GM21390 (cell line): ENCODE data around the gene SOST.
A peak's percentile ranks its signal among the peaks of the same experiment; 100 is the strongest.
"Not testable (repeated sequence)": the region's sequence is repeated elsewhere in the genome, so short reads cannot be mapped to it uniquely, and the experiment has no call there.

Experiments used
- ATAC-seq: cut with Tn5 transposase; IDR thresholded peaks from one replicate; pipeline ENCODE4 v1.9.1; 2021; ENCODE audit not compliant: unreplicated experiment

The SOST gene

DNA sequence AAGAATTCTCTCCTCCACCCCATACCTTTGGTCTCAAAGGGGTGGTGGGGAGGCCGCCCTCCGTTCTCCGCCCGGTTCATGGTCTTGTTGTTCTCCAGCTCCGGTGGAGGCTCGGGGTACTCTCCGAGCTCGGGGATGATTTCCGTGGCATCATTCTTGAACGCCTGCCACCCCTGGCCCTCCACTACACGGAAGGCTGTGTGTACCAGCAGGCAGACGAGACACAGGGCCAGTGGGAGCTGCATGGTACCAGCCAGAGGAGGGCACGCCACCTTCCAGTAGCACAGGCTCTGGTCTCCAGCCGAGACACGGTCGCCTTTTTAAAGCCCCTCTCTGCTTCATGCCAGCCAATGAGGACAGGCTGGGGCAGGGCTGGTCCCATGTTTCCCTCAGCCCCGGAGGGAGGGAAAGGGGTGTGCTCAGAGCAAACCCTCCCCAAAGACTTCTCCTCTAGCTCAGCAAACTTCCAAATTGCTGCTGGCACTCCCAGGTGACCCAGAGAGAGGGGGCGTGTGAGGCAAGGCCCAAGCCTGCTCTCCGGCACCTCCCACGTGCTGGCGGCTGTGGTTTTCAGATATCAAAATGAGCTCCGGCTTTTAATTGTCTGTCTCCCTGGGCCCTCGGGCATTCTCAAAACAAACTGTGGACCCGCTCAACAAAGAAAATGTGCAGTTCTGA lies at the start of gene SOST:
SOST (minus strand) TSS at position 295 of the 678 bp plus-strand sequence; CDS start at position 245, 50 bp downstream.
- ATAC-seq: no peak

DNA sequence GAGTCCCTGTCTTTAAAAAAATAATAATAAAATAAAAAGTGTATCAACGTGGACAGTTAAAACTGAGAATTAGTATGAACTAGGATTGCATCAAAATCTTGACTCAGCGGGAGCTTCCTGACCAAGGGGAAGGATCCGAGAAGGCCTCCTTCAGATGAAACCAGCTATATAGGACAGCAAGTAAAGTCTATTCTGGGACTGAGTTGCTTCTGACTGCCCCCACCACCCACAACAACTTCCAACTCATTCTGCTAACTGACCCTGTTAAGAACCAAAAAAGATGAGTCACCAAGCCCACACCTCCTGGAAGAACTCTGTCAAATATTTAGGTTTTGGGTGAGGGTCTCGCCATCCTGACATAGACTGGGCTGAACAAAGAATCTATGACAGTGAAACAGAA lies 49.5 kb upstream of the SOST start:
- no peak for ATAC-seq

DNA sequence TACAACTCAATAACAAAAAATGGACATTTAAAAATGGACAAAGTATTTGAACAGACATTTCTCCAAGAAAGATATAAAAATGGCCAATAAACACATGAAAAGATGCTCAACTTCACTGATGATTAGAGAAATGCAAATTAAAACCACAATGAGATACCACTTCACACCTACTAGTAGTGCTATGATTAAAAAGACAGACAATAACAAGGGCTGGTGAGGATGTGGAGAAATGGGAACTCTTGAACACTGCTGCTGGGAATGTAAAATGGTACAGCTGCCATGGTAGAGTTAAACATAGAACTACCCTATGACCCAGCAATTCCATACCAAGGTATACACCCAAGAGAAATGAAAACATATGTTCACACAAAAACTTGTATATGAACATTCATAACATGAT lies 46.5 kb upstream of the SOST start:
- no peak for ATAC-seq

DNA sequence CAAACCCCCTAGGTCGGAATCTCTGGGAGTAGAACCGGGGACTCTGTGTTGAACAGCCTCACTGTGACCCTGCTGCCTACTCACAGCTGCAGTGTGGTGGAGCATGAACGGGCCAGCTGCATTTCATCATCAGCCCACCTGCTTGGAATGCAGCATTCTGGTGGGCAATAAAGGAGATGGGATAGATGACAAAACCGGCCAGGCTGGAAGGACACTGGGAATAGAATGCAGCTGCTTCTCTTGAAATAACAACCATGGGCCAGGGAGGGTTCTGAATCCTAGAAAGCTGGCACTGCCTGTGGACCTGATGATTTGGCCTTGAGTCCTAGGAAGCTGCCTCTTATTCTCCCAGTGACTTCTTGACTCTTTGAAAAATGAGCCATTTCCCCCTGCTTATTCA lies 45.2 kb upstream of the SOST start:
- no peak for ATAC-seq

DNA sequence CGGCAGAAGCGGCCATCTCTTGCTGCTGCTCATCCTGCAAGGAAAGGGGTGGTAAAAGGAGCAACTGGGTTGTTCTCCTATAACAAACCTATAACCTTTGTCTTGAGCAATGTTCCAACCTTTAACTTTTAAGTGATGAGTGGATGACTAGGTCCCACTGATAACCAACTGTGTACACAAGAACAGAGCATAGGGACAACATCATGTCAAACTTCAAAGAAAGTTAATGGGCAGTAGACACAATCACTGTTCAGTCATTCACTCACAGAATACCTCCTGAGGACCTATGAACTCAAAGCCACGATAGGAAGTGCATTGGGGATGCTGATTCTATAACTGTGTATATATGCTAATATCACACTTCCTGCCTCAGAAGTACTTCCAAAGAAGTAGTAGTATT lies 43.3 kb upstream of the SOST start:
- no peak for ATAC-seq

DNA sequence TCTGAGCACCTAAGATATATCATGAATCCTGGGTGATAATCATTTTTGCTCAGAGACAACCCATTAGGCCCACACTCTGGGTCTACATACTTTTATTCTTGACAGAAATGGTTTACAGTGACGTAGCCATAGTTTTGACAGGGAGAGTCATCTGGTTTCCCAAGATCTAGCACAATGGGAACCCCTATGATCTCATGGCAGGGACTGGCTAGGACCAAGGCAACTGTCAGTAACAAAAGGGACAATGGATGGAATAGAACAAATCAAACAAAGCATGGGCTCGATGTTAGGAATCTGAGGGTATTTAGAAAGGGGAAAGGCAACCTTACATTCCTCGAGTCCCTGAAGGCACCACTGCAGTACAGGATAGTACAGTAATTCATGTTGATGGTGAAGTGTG lies 42.1 kb upstream of the SOST start:
- ATAC-seq: no peak

DNA sequence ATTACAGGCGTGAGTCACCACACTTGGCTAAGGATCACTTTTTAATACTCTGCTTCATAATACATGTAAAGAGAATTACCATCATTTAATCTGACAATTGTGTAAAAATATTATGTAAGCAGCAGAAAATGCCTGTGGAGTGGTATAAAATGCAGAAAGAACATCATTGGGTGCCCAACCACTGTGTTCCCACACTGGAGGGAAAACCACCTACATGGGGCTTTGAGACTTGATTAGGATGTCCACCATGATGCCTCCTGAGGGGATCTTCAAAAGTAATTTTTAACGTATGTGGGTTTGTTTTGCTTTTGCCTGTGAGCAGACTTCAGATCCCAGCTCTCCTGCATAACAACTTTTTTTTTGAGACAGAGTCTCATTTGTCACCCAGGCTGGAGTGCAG lies 40.5 kb upstream of the SOST start:
- ATAC-seq: no peak

DNA sequence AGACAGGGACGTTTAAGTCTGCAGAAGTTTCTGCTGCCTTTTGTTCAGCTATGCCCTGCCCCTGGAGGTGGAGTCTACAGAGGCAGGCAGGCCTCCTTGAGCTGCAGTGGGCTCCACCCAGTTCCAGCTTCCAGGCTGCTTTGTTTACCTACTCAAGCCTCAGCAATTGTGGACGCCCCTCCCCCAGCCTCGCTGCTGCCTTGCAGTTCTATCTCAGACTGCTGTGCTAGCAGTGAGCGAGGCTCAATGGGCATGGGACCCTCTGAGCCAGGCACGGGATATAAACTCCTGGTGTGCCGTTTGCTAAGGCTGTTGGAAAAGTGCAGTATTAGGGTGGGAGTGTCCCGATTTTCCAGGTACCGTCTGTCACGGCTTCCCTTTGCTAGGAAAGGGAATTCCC lies 39.4 kb upstream of the SOST start:
- not testable (repeated sequence) for ATAC-seq

DNA sequence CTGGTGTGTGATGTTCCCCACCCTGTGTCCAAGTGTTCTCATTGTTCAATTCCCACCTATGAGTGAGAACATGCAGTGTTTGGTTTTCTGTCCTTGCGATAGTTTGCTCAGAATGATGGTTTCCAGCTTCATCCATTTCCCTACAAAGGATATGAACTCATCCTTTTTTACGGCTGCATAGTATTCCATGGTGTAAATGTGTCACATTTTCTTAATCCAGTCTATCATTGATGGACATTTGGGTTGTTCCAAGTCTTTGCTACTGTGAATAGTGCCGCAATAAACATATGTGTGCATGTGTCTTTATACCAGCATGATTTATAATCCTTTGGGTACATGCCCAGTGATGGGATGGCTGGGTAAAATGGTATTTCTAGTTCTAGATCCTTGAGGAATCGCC lies 34.1 kb upstream of the SOST start:
- not testable (repeated sequence) for ATAC-seq

DNA sequence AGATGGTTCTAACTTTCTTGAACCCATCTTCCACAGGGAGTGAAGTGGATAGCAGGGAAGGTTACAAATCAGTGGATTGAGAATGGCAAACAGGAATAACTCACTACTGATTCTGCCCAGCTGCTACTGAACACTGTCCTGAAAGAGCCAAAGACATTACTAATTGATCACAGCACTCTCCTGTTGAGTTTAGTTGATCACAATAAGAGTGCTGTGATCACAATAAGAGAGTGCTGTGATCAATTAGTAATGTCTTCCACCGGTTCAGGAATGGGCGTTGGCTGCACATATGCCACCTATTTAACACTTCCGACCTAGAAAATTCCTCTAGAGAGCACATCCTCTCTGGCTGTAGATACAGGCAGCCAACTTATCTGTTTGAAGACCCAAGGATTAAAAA lies 33.0 kb upstream of the SOST start:
- ATAC-seq: no peak

DNA sequence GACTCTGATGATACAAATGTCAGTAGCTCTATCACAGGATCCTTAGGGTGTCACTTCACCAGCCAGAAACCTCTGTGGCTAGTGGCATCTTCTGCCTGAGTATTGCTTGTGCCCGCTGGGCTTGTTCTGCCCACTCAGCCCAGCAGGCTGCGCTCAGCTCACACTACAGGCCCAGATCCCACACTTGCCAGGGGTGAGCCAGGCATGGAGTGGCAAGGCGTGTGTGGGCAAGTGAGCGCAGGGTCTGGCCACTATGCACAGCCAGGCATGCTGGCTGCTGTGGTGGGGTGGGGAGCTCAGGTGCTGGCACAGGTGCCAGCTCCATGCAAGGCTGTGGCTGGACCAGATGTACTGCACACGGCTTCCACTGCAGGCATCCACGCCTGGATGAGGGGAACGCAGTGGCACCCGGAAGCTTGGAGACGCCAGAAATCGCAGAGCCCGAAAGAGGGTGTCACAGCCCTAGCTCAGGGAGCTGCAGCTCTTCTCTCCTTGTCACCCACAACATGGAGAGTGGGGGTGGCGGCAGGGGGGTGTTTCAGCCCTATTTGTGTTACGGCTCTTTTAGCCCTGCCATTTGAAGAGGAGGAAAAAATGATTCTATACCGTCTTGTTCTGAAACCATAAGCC lies 31.8 kb upstream of the SOST start:
- ATAC-seq: no peak

DNA sequence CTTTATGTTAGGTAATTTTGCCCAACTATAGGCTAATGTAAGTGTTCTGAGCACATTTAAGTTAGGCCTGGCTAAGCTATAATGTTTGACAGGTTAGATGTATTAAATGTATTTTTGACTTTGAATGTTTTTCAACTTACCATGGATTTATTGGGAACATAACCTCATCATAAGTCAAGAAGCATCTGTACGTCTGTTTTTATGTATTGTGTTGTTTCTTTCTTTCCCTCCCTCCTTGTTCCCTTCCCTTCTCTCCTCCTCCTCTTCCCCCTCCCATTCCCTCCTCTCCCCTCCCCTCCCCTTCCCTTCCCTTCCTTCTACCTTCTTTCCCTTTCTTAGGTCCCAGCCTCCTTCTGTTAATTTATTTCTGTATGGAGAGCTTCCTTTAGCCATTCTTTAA lies 30.9 kb upstream of the SOST start:
- no peak for ATAC-seq

DNA sequence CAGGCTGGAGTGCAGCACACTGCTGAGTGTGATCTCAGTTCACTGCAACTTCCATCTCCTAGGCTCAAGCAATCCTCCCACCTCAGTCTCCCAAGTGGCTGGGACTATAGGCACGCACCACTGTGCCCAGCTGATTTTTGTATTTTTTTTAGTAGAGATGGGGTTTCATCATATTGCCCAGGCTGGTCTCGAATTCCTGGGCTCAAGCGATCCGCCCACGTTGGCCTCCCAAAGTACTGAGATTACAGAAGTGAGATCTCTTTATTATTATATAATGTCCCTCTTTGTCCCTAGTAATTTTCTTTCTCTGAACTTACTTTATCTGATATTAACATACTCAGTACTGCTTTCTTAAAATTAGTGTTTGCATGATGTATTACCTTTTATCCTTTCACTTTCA lies 29.9 kb upstream of the SOST start:
- no peak for ATAC-seq

DNA sequence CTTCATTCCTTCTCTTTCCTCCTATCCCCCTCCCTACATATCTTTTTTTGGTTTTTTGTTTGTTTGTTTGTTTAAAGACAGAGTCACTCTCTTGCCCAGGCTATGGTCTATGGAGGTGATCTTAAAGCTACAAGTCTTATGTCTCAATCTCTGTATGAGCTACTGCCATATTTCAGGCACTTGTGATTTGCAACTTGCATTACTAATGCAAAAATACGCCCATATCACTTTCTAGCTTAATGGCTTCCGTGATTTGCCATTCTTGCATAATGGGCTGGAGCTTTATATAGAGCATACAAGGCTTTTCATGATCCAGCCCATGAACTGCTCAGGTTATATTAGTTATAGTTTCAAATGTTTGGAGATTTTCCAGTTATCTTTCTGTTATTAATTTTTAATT lies 29.1 kb upstream of the SOST start:
- ATAC-seq: no peak

DNA sequence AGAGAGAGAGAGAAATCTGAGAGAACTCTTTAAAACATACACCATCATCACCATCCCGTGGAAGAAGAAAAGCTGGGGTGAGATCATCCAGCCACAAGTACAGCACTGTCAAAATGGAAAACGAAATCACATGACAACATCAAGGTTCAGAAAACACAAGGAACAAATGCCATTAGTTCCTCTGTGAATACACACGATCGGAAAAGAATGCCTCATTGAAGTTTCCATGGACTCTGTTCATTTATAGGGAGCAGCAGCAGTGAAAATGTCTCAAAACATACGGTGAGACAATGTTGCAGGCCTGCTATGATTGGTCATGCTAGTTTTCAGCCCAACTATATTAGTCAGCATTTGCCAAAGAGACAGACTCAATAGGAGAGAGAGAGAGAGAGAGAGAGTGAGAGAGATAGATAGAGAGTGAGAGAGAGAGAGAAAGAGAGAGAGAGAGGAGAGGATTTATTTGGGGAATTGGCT lies 26.1 kb upstream of the SOST start:
- no peak for ATAC-seq

DNA sequence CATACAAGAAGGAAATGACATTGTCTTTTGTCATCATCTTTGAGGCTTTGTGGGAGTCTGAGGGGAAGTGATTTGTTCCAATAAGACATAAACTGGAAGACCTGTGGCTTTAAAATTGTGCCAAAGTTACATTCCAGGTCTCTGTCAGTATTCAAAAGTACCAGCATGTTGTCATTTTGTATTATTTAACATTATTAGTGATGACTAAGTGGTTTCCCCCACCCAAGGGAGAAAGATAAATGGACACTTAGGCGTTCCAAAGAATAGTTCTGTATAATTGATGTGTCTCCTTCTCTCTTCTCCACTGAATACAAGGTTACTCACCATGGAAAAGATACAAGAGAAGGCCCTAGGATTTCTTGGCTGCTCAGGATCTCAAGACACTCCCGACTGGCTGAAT lies 25.5 kb upstream of the SOST start:
- no peak for ATAC-seq

DNA sequence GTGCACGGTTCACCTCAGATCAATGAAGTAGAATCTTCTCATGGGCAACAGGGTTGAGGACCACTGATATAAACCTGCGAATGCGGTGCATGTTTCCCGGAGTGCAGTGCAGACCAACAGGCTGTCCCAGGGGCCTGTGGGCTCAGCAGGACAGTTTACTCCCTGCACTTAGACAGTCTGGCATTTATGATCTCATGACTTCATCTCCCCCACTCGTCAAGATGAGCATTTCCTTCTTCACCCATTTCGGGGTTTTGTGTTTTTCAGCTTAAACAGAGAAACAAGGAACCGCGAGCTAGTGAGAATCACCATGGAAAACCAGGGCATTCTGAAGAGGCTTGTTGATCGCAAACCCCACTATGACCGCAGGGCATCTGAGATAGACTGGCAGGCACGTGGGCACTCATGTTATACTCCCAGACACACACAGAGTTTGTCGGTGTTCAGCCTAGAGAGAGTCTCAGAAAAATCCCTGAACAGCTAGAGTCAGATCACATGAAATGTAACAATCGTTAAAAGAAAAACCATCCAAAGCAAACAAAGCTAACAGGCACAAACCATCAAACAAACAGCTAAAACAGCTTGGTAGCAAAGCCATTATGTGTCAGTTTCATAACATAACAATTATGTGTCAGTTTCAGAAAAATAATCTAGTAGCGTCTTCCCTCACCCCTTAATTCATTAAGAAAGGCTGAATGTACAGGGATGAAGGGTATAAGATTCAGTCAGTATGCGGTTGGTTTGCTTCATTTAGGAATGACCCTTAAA lies 24.5 kb upstream of the SOST start:
- no peak for ATAC-seq

DNA sequence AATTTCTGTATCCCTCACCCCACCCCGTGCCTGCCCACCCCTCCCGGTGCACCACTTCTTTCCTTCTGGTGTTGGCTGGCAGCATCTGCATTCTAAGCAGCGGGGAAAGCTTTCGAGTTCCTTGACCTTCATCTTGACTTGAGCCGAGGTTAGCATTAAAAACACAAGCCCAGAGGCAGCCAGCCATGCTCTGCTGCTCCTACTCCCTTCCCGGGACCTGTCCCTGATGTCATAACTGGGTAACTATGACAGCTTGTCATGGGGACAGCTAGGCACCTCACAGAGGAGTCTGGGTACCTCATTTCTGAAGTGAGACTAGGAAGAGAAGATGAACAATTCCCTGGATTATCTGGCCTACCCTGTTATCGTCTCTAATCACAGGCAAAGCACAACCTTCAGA lies 21.5 kb upstream of the SOST start, which contains the start of gene CFAP97D1:
CFAP97D1 (plus strand) TSS at position 301 of the 400 bp plus-strand sequence; CDS start at position 329, 28 bp downstream.
- ATAC-seq: no peak

DNA sequence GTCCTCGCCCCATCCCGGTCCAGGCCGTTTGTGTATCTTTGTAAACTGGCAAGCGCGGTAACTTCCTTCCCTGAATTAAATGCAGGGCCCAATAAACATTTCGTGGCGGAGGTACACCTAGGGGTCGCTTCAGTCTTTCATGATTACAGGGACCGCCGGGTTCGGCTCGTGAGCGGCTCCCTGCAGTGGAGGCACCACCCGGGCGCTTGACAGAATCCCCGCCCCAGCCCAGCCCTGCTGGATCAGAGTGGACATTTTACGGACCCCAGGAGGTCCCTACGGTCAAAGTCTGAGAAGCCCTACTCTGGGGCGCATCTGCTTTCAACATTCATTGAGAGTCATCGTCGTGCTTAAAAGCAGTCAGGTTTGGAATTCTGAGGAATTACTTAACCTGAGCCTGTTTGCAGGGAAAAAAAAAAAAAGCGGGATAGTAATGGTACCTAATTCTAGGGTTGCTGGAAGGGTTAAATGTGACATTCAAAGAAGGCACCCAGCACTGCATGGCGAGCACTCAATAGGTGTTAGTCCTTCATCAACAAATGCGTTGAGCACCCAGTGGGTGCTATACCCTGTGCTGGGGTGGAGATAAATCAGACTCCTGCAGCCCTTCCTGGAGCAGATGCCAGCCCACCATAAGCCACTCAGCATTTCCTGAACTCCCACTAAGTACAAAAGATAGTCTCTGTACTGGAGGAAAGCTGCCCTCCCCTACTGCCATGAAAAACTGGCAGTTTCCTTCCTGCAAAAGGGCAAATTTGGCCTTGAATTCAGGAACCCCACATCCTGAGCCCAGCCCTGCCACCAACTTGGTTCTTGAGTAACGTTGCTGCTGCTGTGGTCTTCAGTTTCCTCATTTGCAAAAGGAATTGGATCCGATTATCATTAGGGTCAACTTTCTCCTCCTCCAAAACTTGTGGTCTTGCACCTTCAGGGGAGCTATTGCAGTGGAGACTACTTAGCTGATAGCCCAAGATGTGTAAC lies 20.8 kb upstream of the SOST start:
- peak; percentile 14 for ATAC-seq

DNA sequence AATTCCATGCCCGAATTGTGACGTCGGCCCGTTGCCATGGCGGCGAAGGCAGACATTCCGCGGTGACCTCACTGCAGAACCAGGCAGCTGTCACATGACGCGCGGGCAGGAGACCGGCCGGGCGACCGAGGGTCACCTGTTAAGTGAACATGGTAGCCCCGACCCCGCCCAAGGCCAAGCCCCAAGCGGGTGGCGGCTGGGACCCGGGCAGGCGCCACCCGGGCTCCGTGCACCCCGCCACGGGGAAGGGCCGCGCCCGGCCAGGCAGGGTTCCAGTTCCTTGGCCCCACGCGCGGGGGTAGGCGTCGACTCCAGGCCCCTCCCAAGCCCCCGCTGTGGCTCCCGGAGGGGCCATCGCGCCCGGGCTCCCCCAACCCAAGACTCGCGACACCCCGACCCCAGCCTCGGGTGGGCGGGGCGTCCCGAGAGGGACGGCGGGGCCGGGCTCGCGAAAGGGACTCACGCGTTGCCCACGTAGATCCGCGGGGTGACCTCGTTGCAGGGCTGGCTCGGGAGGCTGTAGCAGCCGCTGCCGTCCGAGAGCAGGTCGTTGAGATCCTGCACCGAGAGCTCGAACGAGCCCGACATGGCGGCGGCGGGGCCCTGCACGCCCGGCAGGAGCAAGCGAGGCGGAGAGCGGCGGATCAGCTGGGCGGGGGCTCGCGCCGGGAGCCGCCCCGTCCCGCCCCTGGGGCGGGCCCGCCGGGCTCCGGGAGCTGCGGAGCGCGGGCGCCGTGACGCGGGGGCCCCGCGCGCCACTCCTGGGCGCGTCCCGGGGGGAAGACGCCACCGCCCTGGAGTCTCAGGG lies 19.9 kb upstream of the SOST start, which contains the start of gene DUSP3:
DUSP3 (minus strand) TSS at position 641 of the 808 bp plus-strand sequence; CDS start at position 588, 53 bp downstream.
- peak; percentile 83 for ATAC-seq
